LNCAP (cell line): ENCODE results near the gene DAGLA.

Experiments
- CTCF ChIP-seq: fragments of 450-650 bp; IDR thresholded peaks from 2 replicates; pipeline ENCODE4 v1.5.1; 2017; ENCODE audit warnings: mild to moderate bottlenecking

The DAGLA gene

GRCh38 chr11:61642162-61642561 lies 38.0 kb upstream of the DAGLA start:
- TF ChIP-seq CTCF, result no peak

- no peak for TF ChIP-seq CTCF
These were observed 34.9 kb upstream of the DAGLA start for GRCh38 chr11:61645179-61645868.

- TF ChIP-seq CTCF, result no peak
These were observed 32.7 kb upstream of the DAGLA start for GRCh38 chr11:61647529-61647928.

GRCh38 chr11:61650781-61651571 lies 29.2 kb upstream of the DAGLA start:
- no peak for TF ChIP-seq CTCF

- TF ChIP-seq CTCF, result no peak
These were observed 28.1 kb upstream of the DAGLA start for GRCh38 chr11:61652135-61652534.

- no peak for TF ChIP-seq CTCF
These were observed 25.8 kb upstream of the DAGLA start for GRCh38 chr11:61654397-61654829.

GRCh38 chr11:61656347-61657077 lies 23.7 kb upstream of the DAGLA start:
- no peak for TF ChIP-seq CTCF
